Nephron (organoid): ENCODE results near the gene POM121L2.

Experiments used
- H3K27ac Mint-ChIP-seq, 3 experiments: 2 replicates each; pipeline ENCODE4 v1.8.0; 2020; ENCODE audit warnings: mixed read lengths in 3 of 3, mild to moderate bottlenecking in 2 of 3, moderate library complexity in 1 of 3
- H3K27me3 Mint-ChIP-seq: 2 replicates; pipeline ENCODE4 v1.8.0; 2021; ENCODE audit warnings: low read depth, mild to moderate bottlenecking, moderate library complexity, mixed read lengths
- H3K36me3 Mint-ChIP-seq: 2 replicates; pipeline ENCODE4 v1.8.0; 2020; ENCODE audit warnings: low read depth, mixed read lengths
- H3K4me1 Mint-ChIP-seq: 2 replicates; pipeline ENCODE4 v1.8.0; 2020; ENCODE audit warnings: mixed read lengths
- H3K4me3 Mint-ChIP-seq, 3 experiments: 2 replicates each; pipeline ENCODE4 v1.8.0; 2020; ENCODE audit warnings: mild to moderate bottlenecking in 3 of 3, mixed read lengths in 3 of 3, moderate library complexity in 2 of 3
- H3K9me3 Mint-ChIP-seq: 2 replicates; pipeline ENCODE4 v1.8.0; 2020; ENCODE audit warnings: mixed read lengths
- CTCF ChIP-seq, 3 experiments: fragments of 200-600 bp; sonication (generic); IDR thresholded peaks; one replicate each; pipeline ENCODE4 v1.5.0; 2021; ENCODE audit warnings: antibody characterized with exemption in 3 of 3; ENCODE audit not compliant: unreplicated experiment in 3 of 3

POM121L2 gene

DNA sequence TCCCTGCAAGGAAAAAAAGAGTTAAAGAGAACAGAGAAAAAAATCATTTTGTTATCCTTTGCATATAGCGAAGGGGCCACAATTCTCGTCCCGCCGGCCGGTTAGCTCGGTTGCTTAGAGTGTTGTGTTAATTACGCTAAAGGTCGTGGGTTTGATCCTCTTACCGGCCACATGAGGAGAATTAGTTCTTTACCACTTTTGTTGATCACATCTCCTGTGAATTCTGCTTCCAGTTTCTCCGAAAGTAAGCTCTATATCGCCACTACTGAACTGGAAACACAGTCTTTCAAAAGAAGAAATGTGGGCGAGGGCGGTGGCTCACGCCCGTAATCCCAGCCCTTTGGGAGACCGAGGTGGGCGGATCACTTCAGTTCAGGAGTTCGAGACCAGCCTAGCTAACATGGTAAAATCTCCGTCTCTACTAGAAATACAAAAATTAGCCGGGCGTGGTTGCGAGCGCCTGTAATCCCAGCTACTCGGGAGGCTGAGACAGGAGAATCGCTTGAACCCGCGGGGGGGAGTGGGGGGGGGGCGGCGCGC lies 51.2 kb downstream of the POM121L2 start:
- Mint-ChIP-seq H3K36me3 (no peaks in the 10 kb centered on the region), H3K4me1 (peaks cover 2% of the 10 kb centered on the region), H3K9me3 (no peaks in the 10 kb centered on the region), H3K4me3 (peak overlapping the region; percentile 36 to 65 (median 46)), H3K27ac (no peak overlapping the region), H3K27me3 (no peaks in the 10 kb centered on the region)
- no peak for TF ChIP-seq CTCF (IDR thresholded peaks at IDR 0.05; ENCODE audit: unreplicated experiment in 3 of 3)

DNA sequence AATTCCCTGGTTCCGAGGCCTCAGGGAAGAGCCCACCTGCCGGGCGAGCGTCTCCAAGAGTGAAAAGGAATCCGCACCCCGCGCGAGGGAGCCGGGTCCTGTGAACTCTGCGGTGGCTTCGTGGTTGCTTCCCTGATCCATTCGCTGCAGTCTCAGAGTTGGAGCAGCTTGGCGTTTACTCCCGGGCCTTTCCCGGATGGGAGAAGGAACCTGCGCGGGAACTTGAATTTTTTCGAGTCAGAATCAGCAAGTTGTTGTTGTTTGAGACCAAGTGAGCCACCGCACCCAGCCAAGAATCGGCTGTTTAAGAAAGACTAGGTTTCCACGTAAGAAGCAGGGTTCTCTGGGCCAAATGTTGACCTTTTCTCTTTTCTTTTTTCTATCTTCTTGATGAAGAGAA lies 51.7 kb downstream of the POM121L2 start:
- no peak for TF ChIP-seq CTCF (IDR thresholded peaks at IDR 0.05; ENCODE audit: unreplicated experiment in 3 of 3)
- H3K36me3 Mint-ChIP-seq, result no peaks in the 10 kb centered on the region
- H3K4me1 Mint-ChIP-seq, result peaks cover 6% of the 10 kb centered on the region
- no peaks in the 10 kb centered on the region for H3K9me3 Mint-ChIP-seq
- no peaks in the 10 kb centered on the region for H3K27me3 Mint-ChIP-seq
- no peak overlapping the region for H3K27ac Mint-ChIP-seq
- peak overlapping the region; percentile 36 to 65 (median 53) for H3K4me3 Mint-ChIP-seq
